ENCODE results near the gene ACOT11. TPM values are rescaled to one million over a fixed set of nuclear protein-coding genes. Genes with fewer than 3 reads are reported as not detected.

The ACOT11 gene
- total RNA-seq, 1 donor from 2014 or later = 1.6 TPM

GRCh38 chr1:54658164-54658913 is 110.3 kb downstream of the ACOT11 start:
- no peaks in the 10 kb centered on the region for H3K27me3 Mint-ChIP-seq
- H3K4me1 Mint-ChIP-seq = no peaks in the 10 kb centered on the region
- no peaks in the 10 kb centered on the region for H3K36me3 Mint-ChIP-seq (ENCODE audit: low read depth)
- no peak for DNase-seq
- H3K27ac Mint-ChIP-seq = no peak overlapping the region
- peaks cover 13% of the 10 kb centered on the region for H3K9me3 Mint-ChIP-seq
- intact Hi-C loops (cut with micrococcal nuclease) = no loop called here
- no peak overlapping the region for H3K4me3 Mint-ChIP-seq

Other genes with a start within 250 kb of the ACOT11 start
- gene SSBP3, start 141.8 kb upstream of the ACOT11 start, total RNA-seq = 84.1 and 87.9 TPM in 2 replicates
- not detected in 2 replicates for gene FAM151A, start 75.3 kb downstream of the ACOT11 start, total RNA-seq
- 0.07 and 0.12 TPM in 2 replicates for gene MROH7, start 93.6 kb downstream of the ACOT11 start, total RNA-seq
- gene TTC4, start 167.6 kb downstream of the ACOT11 start, total RNA-seq = 41.6 and 45.3 TPM in 2 replicates
- gene PARS2, start 216.3 kb downstream of the ACOT11 start, total RNA-seq = 7.1 and 7.8 TPM in 2 replicates

Measured in activated CD4-positive, alpha-beta T cell treated with anti-CD3 and anti-CD28 coated beads, Interleukin-2, amount 10 ng/mL, durations not matched to agents 24 days and 14 days (primary cell).